Aorta (tissue), 5 donors: ENCODE results near the gene C1orf21. TPM values are rescaled to one million over a fixed set of nuclear protein-coding genes. Genes with fewer than 3 reads are reported as not detected.

Experiments
- ATAC-seq: fragments of 200-7000 bp; cut with Tn5 transposase; one replicate; pipeline ENCODE4 v1.9.1; 2022; ENCODE audit warnings: moderate library complexity; ENCODE audit not compliant: low FRiP score
- DNase-seq, 2 donors: peaks; one replicate each; pipeline ENCODE4 v3.0.0-alpha.2; 2020
- H3K27ac ChIP-seq, 2 donors: one replicate each; pipeline ENCODE4 v1.5.1; 2013; ENCODE audit warnings: low read length in 2 of 2, mild to moderate bottlenecking in 2 of 2, moderate library complexity in 2 of 2, control low read depth in 1 of 2, inconsistent platforms in 1 of 2, low read depth in 1 of 2
- H3K27me3 ChIP-seq, 2 donors: one replicate each; pipeline ENCODE4 v1.6.1; 2013; ENCODE audit warnings: control low read depth in 1 of 2, low read length in 1 of 2, mild to moderate bottlenecking in 1 of 2, moderate library complexity in 1 of 2; ENCODE audit not compliant: insufficient read depth in 2 of 2, control insufficient read depth in 1 of 2
- H3K36me3 ChIP-seq, 2 donors: one replicate each; pipeline ENCODE4 v1.6.1; 2013; ENCODE audit warnings: control low read depth in 1 of 2, low read length in 1 of 2, mild to moderate bottlenecking in 1 of 2; ENCODE audit not compliant: insufficient read depth in 2 of 2, control insufficient read depth in 1 of 2
- H3K4me1 ChIP-seq, 2 donors: one replicate each; pipeline ENCODE4 v1.6.1; 2013; ENCODE audit warnings: low read length in 2 of 2, control low read depth in 1 of 2, mild to moderate bottlenecking in 1 of 2, moderate library complexity in 1 of 2; ENCODE audit not compliant: insufficient read depth in 2 of 2, control insufficient read depth in 1 of 2
- H3K4me3 ChIP-seq, 2 donors: one replicate each; pipeline ENCODE4 v1.5.1; 2013; ENCODE audit warnings: low read length in 2 of 2, control low read depth in 1 of 2, mild to moderate bottlenecking in 1 of 2
- H3K9me3 ChIP-seq: one replicate; pipeline ENCODE4 v1.6.1; 2013; ENCODE audit warnings: mild to moderate bottlenecking, low read length; ENCODE audit not compliant: control insufficient read depth
- WGBS, 2 donors: extraction: QIAGEN DNeasy Blood & Tissue Kit; methylation state at CpG; one replicate each; pipeline ENCODE4 v1.1.7; 2013; 5-methylcytosine and 5-hydroxymethylcytosine counted together
- intact Hi-C, 2 donors: fragments of 100-400 bp; cut with DNase I; formaldehyde crosslinking; loops; one replicate each; pipeline versions ENCODE4 v1.14.2 to v1.15.0; 2022
- polyA plus RNA-seq, 2 donors: library from polyadenylated mRNA; stranded (reverse); fragments of 200-250 nt; gene quantifications; one replicate each; pipeline ENCODE4 v1.2.3, GENCODE V29; 2013
- total RNA-seq, 2 donors: library from RNA; stranded (reverse); fragmentation: NEBNext Ultra II Directional; extraction: Animal tissue kit (Norgen Biotek cat#: 25700); gene quantifications; one replicate each; pipeline ENCODE4 v1.2.1, GENCODE V29; 2021
- donor health status: healthy with polysubstance abuse.
- donor health status: Bipolar disorder and iron deficiency.
- donor health status: DM: no; HTN: no; CAD: no.
- donor health status: DM: no; HTN: no; CAD: no.
- donor health status: DM: yes; HTN: yes; CAD: no.

C1orf21 gene
- total and polyA plus RNA-seq, 4 donors: 7.6 to 65.7 (median 42.9) TPM

GRCh38 chr1:184423649-184424048 is 36.8 kb downstream of the C1orf21 start:
- no peak for ATAC-seq
- Histone ChIP-seq H3K36me3 (no peaks in the 10 kb centered on the region), H3K4me3 (no peak overlapping the region), H3K9me3 (no peaks in the 10 kb centered on the region), H3K4me1 (no peaks in the 10 kb centered on the region), H3K27ac (no peak overlapping the region), H3K27me3 (no peaks in the 10 kb centered on the region)
- intact Hi-C loops: no loop called here
- 73 to 96% methylated on average over 2 of the region's 2 CpGs for WGBS, 2 donors
- DNase-seq: no peak

- no peaks in the 10 kb centered on the region for H3K4me1 ChIP-seq
- ATAC-seq (no peak), DNase-seq (no peak)
- H3K27me3 ChIP-seq: no peaks in the 10 kb centered on the region
- intact Hi-C loops: no loop called here
- no peaks in the 10 kb centered on the region for H3K9me3 ChIP-seq
- no peak overlapping the region for H3K27ac ChIP-seq
- WGBS, 2 donors: 59 to 73% methylated on average over 3 of the region's 3 CpGs
- H3K4me3 ChIP-seq: no peak overlapping the region
- no peaks in the 10 kb centered on the region for H3K36me3 ChIP-seq
These were observed 37.3 kb downstream of the C1orf21 start for GRCh38 chr1:184424157-184424556.

- ATAC-seq (no peak), DNase-seq (no peak)
- Histone ChIP-seq H3K4me1 (no peaks in the 10 kb centered on the region), H3K36me3 (no peaks in the 10 kb centered on the region), H3K27me3 (no peaks in the 10 kb centered on the region), H3K9me3 (no peaks in the 10 kb centered on the region), H3K4me3 (no peak overlapping the region), H3K27ac (no peak overlapping the region)
- 91 to 92% methylated on average over 2 of the region's 2 CpGs for WGBS, 2 donors
- intact Hi-C loops: no loop called here
These were observed 38.1 kb downstream of the C1orf21 start for GRCh38 chr1:184424945-184425344.

GRCh38 chr1:184425449-184426277 is 38.8 kb downstream of the C1orf21 start:
- Histone ChIP-seq H3K36me3 (no peaks in the 10 kb centered on the region), H3K4me3 (no peak overlapping the region), H3K9me3 (no peaks in the 10 kb centered on the region), H3K27me3 (no peaks in the 10 kb centered on the region), H3K4me1 (no peaks in the 10 kb centered on the region), H3K27ac (no peak overlapping the region)
- DNase-seq (no peak), ATAC-seq (no peak)
- WGBS, 2 donors: 91 to 92% methylated on average over 7 of the region's 7 CpGs
- intact Hi-C loops: no loop called here

GRCh38 chr1:184426278-184426674 is 39.4 kb downstream of the C1orf21 start:
- no peak for ATAC-seq
- Histone ChIP-seq H3K36me3 (no peaks in the 10 kb centered on the region), H3K4me1 (no peaks in the 10 kb centered on the region), H3K9me3 (no peaks in the 10 kb centered on the region), H3K4me3 (no peak overlapping the region), H3K27ac (no peak overlapping the region), H3K27me3 (no peaks in the 10 kb centered on the region)
- intact Hi-C loops: no loop called here
- WGBS, 2 donors: 90 to 96% methylated on average over 7 of the region's 7 CpGs
- no peak for DNase-seq

GRCh38 chr1:184427722-184428121 is 40.9 kb downstream of the C1orf21 start:
- Histone ChIP-seq H3K4me1 (no peaks in the 10 kb centered on the region), H3K27me3 (no peaks in the 10 kb centered on the region), H3K4me3 (no peak overlapping the region), H3K27ac (no peak overlapping the region), H3K9me3 (no peaks in the 10 kb centered on the region), H3K36me3 (no peaks in the 10 kb centered on the region)
- WGBS, 2 donors: 93 to 95% methylated on average over 2 of the region's 2 CpGs
- intact Hi-C loops: no loop called here
- no peak for DNase-seq
- no peak for ATAC-seq

GRCh38 chr1:184428604-184429003 is 41.8 kb downstream of the C1orf21 start:
- intact Hi-C loops: no loop called here
- no peak overlapping the region for H3K4me3 ChIP-seq

GRCh38 chr1:184429335-184429734 is 42.5 kb downstream of the C1orf21 start:
- H3K36me3 ChIP-seq: no peaks in the 10 kb centered on the region
- H3K9me3 ChIP-seq: no peaks in the 10 kb centered on the region
- H3K4me3 ChIP-seq: no peak overlapping the region
- H3K27ac ChIP-seq: no peak overlapping the region
- no peaks in the 10 kb centered on the region for H3K27me3 ChIP-seq
- WGBS, 2 donors: 91 to 93% methylated on average over 3 of the region's 3 CpGs
- no peak for ATAC-seq
- intact Hi-C loops: no loop called here
- no peaks in the 10 kb centered on the region for H3K4me1 ChIP-seq
- no peak for DNase-seq

More at GRCh38 chr1:184428604-184429003, 41.8 kb downstream of the C1orf21 start:
- H3K36me3 ChIP-seq: no peaks in the 10 kb centered on the region
- H3K27me3 ChIP-seq: no peaks in the 10 kb centered on the region
- H3K4me1 ChIP-seq: no peaks in the 10 kb centered on the region
- no peak for ATAC-seq
- H3K27ac ChIP-seq: no peak overlapping the region
- no peaks in the 10 kb centered on the region for H3K9me3 ChIP-seq
- DNase-seq: no peak

GRCh38 chr1:184433956-184434502 is 47.2 kb downstream of the C1orf21 start:
- Histone ChIP-seq H3K27me3 (no peaks in the 10 kb centered on the region), H3K27ac (no peak overlapping the region), H3K36me3 (no peaks in the 10 kb centered on the region), H3K9me3 (no peaks in the 10 kb centered on the region), H3K4me3 (no peak overlapping the region), H3K4me1 (no peaks in the 10 kb centered on the region)
- ATAC-seq (no peak), DNase-seq (no peak)
- WGBS, 2 donors: 96 to 97% methylated on average over 4 of the region's 4 CpGs
- intact Hi-C loops: no loop called here
